NCI-H1417 (cell line): Measurements from ENCODE around the gene KRTAP19-5.
A peak's percentile ranks its signal among the peaks of the same experiment; 100 is the strongest.

Experiments
- DNase-seq, 3 experiments: peaks; one replicate each; lab custom pipeline; 2025; lab: John Stamatoyannopoulos, UW

KRTAP19-5 gene

GRCh38 chr21:30502041-30502440 lies at the start of gene KRTAP19-5:
Gene KRTAP19-5 (minus strand): TSS chr21:30502141. CDS start chr21:30502090, 51 bp downstream.
- DNase-seq, result no peak

GRCh38 chr21:30541764-30542163 lies 39.8 kb upstream of the KRTAP19-5 start, which contains the start of gene KRTAP19-6:
Gene KRTAP19-6 (minus strand): TSS chr21:30541864. CDS start chr21:30541833, 31 bp downstream.
- no peak for DNase-seq

GRCh38 chr21:30518876-30519275 lies 16.9 kb upstream of the KRTAP19-5 start:
- no peak for DNase-seq

GRCh38 chr21:30515681-30516080 lies 13.7 kb upstream of the KRTAP19-5 start:
- DNase-seq, result peak in 1 of 3 experiments; percentile 34

- DNase-seq, result peak; percentile 3 to 73 (median 29)
Observed at GRCh38 chr21:30505621-30506205, 3.8 kb upstream of the KRTAP19-5 start.

- no peak for DNase-seq
Observed at GRCh38 chr21:30497065-30497464, 4.9 kb downstream of the KRTAP19-5 start, which contains the start of gene KRTAP19-4. Gene KRTAP19-4 (minus strand): TSS chr21:30497165. CDS start chr21:30497110, 55 bp downstream.

- DNase-seq, result no peak
Observed at GRCh38 chr21:30491963-30492428, 9.9 kb downstream of the KRTAP19-5 start, which contains the start of gene KRTAP19-3. Gene KRTAP19-3 (minus strand): TSS chr21:30492013. CDS start chr21:30491957, 56 bp downstream.

GRCh38 chr21:30487336-30487735 lies 14.6 kb downstream of the KRTAP19-5 start, which contains the start of gene KRTAP19-2:
Gene KRTAP19-2 (minus strand): TSS chr21:30487436. CDS start chr21:30487348, 88 bp downstream.
- no peak for DNase-seq

- no peak for DNase-seq
Observed at GRCh38 chr21:30486180-30486579, 15.8 kb downstream of the KRTAP19-5 start.

GRCh38 chr21:30482130-30482529 lies 19.8 kb downstream of the KRTAP19-5 start:
- no peak for DNase-seq

- peak in 2 of 3 experiments; percentile 27 to 74 for DNase-seq
Observed at GRCh38 chr21:30480145-30480544, 21.8 kb downstream of the KRTAP19-5 start, which contains the start of gene KRTAP19-1. Gene KRTAP19-1 (minus strand): TSS chr21:30480367. CDS start chr21:30480317, 50 bp downstream.

- peak in 2 of 3 experiments; percentile 15 to 39 for DNase-seq
Observed at GRCh38 chr21:30479259-30479658, 22.7 kb downstream of the KRTAP19-5 start.

GRCh38 chr21:30478004-30478403 lies 23.9 kb downstream of the KRTAP19-5 start:
- DNase-seq, result peak in 2 of 3 experiments; percentile 15 to 59

GRCh38 chr21:30468900-30469714 lies 32.8 kb downstream of the KRTAP19-5 start:
- DNase-seq, result peak in 2 of 3 experiments; percentile 38 to 90

GRCh38 chr21:30463713-30464112 lies 38.2 kb downstream of the KRTAP19-5 start:
- DNase-seq, result peak in 1 of 3 experiments; percentile 28
